MCF 10A (cell line): ENCODE data around the gene SERPIND1. TPM values are rescaled to one million over a fixed set of nuclear protein-coding genes. Genes with fewer than 3 reads are reported as not detected.
A peak's percentile ranks its signal among the peaks of the same experiment; 100 is the strongest.
"Not testable (repeated sequence)": the region's sequence is repeated elsewhere in the genome, so short reads cannot be mapped to it uniquely, and the experiment has no call there.

Experiments
- BruUV-seq: library from RNA; stranded (reverse); fragments of 400-500 nt; replicated peaks from 2 replicates; lab custom pipeline; 2021; lab: Mats Ljungman, UMichigan
- CTCF ChIA-PET: fragments of 300-600 bp; sonication (Branson Sonifier 250); formaldehyde crosslinking; extraction: SDS; loops from one replicate; lab custom pipeline; 2021; ENCODE audit warnings: antibody characterized with exemption, inconsistent platforms; lab: Yijun Ruan, JAX
- POLR2A ChIA-PET: fragments of 300-600, 350-650 bp; sonication (Branson Sonifier 250); formaldehyde crosslinking; extraction: SDS; loops from one replicate; lab custom pipeline; 2020; ENCODE audit warnings: antibody characterized with exemption, inconsistent platforms; lab: Yijun Ruan, JAX
- DNase-seq: peaks from one replicate; pipeline ENCODE4 v3.0.0-alpha.2; 2018; ENCODE audit not compliant: unreplicated experiment
- H3K27ac Mint-ChIP-seq: one replicate; pipeline ENCODE4 v1.8.0; 2022; ENCODE audit warnings: mild to moderate bottlenecking, low read depth, mixed read lengths; ENCODE audit not compliant: unreplicated experiment
- H3K27me3 Mint-ChIP-seq: one replicate; pipeline ENCODE4 v1.8.0; 2022; ENCODE audit warnings: mixed read lengths; ENCODE audit not compliant: insufficient read depth, unreplicated experiment
- H3K36me3 Mint-ChIP-seq: one replicate; pipeline ENCODE4 v1.8.0; 2022; ENCODE audit warnings: mild to moderate bottlenecking, moderate library complexity, mixed read lengths; ENCODE audit not compliant: insufficient read depth, unreplicated experiment
- H3K4me1 Mint-ChIP-seq: one replicate; pipeline ENCODE4 v1.8.0; 2022; ENCODE audit warnings: mixed read lengths; ENCODE audit not compliant: insufficient read depth, unreplicated experiment
- H3K4me3 Mint-ChIP-seq: one replicate; pipeline ENCODE4 v1.8.0; 2022; ENCODE audit warnings: mild to moderate bottlenecking, moderate library complexity, mixed read lengths; ENCODE audit not compliant: unreplicated experiment
- H3K9me3 Mint-ChIP-seq: one replicate; pipeline ENCODE4 v1.8.0; 2022; ENCODE audit warnings: mixed read lengths; ENCODE audit not compliant: unreplicated experiment
- CTCF ChIP-seq: fragments of 200-600 bp; IDR thresholded peaks from one replicate; pipeline ENCODE4 v1.8.0; 2022; ENCODE audit warnings: antibody characterized with exemption, mild to moderate bottlenecking; ENCODE audit not compliant: unreplicated experiment
- intact Hi-C: fragments of 100-400 bp; cut with micrococcal nuclease; formaldehyde crosslinking; loops from 2 replicates; pipeline ENCODE4 v1.14.1; 2022
- total RNA-seq: library from RNA; stranded (reverse); gene quantifications from 2 replicates; pipeline ENCODE4 v1.2.3, GENCODE V29; 2022

The SERPIND1 gene
- total RNA-seq, 1 experiment from 2014 or later: not detected

GRCh38 chr22:20764471-20764720 is 9.5 kb upstream of the SERPIND1 start:
- POLR2A ChIA-PET: no interaction called here

GRCh38 chr22:20764729-20765128 is 9.2 kb upstream of the SERPIND1 start:
- Mint-ChIP-seq H3K4me3 (no peak overlapping the region), H3K27ac (no peak overlapping the region), H3K4me1 (no peaks in the 10 kb centered on the region), H3K36me3 (peaks cover 47% of the 10 kb centered on the region), H3K27me3 (no peaks in the 10 kb centered on the region), H3K9me3 (no peaks in the 10 kb centered on the region)
- DNase-seq: no peak
- intact Hi-C loops: no loop called here
- ChIA-PET POLR2A (no interaction called here), CTCF (no interaction called here)
- TF ChIP-seq CTCF: no peak
- no TSS peak for BruUV-seq

More at GRCh38 chr22:20764471-20764720, 9.5 kb upstream of the SERPIND1 start:
- DNase-seq: no peak
- BruUV-seq: no TSS peak
- intact Hi-C loops: no loop called here
- Mint-ChIP-seq H3K9me3 (no peaks in the 10 kb centered on the region), H3K27ac (no peak overlapping the region), H3K4me3 (no peak overlapping the region), H3K36me3 (peaks cover 48% of the 10 kb centered on the region), H3K4me1 (no peaks in the 10 kb centered on the region), H3K27me3 (no peaks in the 10 kb centered on the region)
- CTCF ChIA-PET: interaction anchor here (0.5 to 0.8 kb wide), 2 partner anchors 17 to 22 kb away, joined by 3 read pairs; no protein-coding TSS in a partner anchor
- no peak for TF ChIP-seq CTCF

GRCh38 chr22:20765938-20766337 is 8.0 kb upstream of the SERPIND1 start:
- Mint-ChIP-seq H3K9me3 (no peaks in the 10 kb centered on the region), H3K27ac (peak overlapping the region; percentile 53), H3K4me3 (no peak overlapping the region), H3K4me1 (no peaks in the 10 kb centered on the region), H3K27me3 (no peaks in the 10 kb centered on the region), H3K36me3 (peaks cover 49% of the 10 kb centered on the region)
- TF ChIP-seq CTCF: no peak
- ChIA-PET POLR2A (interaction anchor here (1.0 kb wide), 1 partner anchor 197 kb away, joined by 3 read pairs; no protein-coding TSS in a partner anchor), CTCF (interaction anchor here (0.7 to 1.4 kb wide), 2 partner anchors 23 kb away, joined by 3 to 4 read pairs; no protein-coding TSS in a partner anchor)
- BruUV-seq: no TSS peak
- DNase-seq: no peak
- intact Hi-C loops: no loop called here

GRCh38 chr22:20766530-20766929 is 7.4 kb upstream of the SERPIND1 start:
- no peak for DNase-seq
- intact Hi-C loops: no loop called here
- H3K27me3 Mint-ChIP-seq: no peaks in the 10 kb centered on the region
- no peaks in the 10 kb centered on the region for H3K9me3 Mint-ChIP-seq
- ChIA-PET POLR2A (interaction anchor here (1.0 to 1.4 kb wide), 2 partner anchors 32 to 197 kb away, joined by 3 read pairs; no protein-coding TSS in a partner anchor), CTCF (interaction anchor here (1.4 kb wide), 1 partner anchor 24 kb away, joined by 4 read pairs; no protein-coding TSS in a partner anchor)
- peaks cover 50% of the 10 kb centered on the region for H3K36me3 Mint-ChIP-seq
- no peak for TF ChIP-seq CTCF
- no peak overlapping the region for H3K4me3 Mint-ChIP-seq
- no peak overlapping the region for H3K27ac Mint-ChIP-seq
- H3K4me1 Mint-ChIP-seq: no peaks in the 10 kb centered on the region
- no TSS peak for BruUV-seq

- BruUV-seq, H3K27ac Mint-ChIP-seq, DNase-seq, intact Hi-C loops, H3K27me3 Mint-ChIP-seq, POLR2A ChIA-PET, H3K4me3 Mint-ChIP-seq, H3K4me1 Mint-ChIP-seq, H3K9me3 Mint-ChIP-seq: not testable (repeated sequence)
- H3K36me3 Mint-ChIP-seq: peaks cover 30% of the 10 kb centered on the region
- CTCF ChIA-PET: interaction anchor here (2.8 kb wide), 1 partner anchor 14 kb away, joined by 12 read pairs; no protein-coding TSS in a partner anchor
Observed at GRCh38 chr22:20769496-20769826, 4.5 kb upstream of the SERPIND1 start.
